Measurements from ENCODE around the gene OR5B2. TPM values are rescaled to one million over a fixed set of nuclear protein-coding genes. Genes with fewer than 3 reads are reported as not detected.

The OR5B2 gene
- total RNA-seq, 1 experiment from 2014 or later = not detected

- TF ChIP-seq ATF3 (CRISPR knock-in tag; conservative IDR thresholded peaks at IDR 0.05) (no peak), FOXP1 (CRISPR knock-in tag; IDR thresholded peaks at IDR 0.05; ENCODE audit: borderline replicate concordance) (no peak), NFE2L1 (CRISPR knock-in tag; IDR thresholded peaks at IDR 0.05) (no peak), ZNF232 (CRISPR knock-in tag; IDR thresholded peaks at IDR 0.05) (no peak), ATF1 (CRISPR knock-in tag; IDR thresholded peaks at IDR 0.05) (no peak), ELF4 (CRISPR knock-in tag; IDR thresholded peaks at IDR 0.05; ENCODE audit: low read depth) (no peak)
Measured at GRCh38 chr11:58451585-58451984, 23.7 kb upstream of the OR5B2 start (continued).

- no peak for ATAC-seq
- no peak overlapping the region for H3K4me3 Mint-ChIP-seq
- H3K9me3 Mint-ChIP-seq = peaks cover 47% of the 10 kb centered on the region
- H3K27ac Mint-ChIP-seq = no peak overlapping the region
- ChIA-PET CTCF (no interaction called here), POLR2A (no interaction called here)
- DNase-seq (ENCODE audit: low spot score) = no peak
- no peaks in the 10 kb centered on the region for H3K4me1 Mint-ChIP-seq
- H3K27me3 Mint-ChIP-seq (ENCODE audit: low read depth) = no peaks in the 10 kb centered on the region
- TF ChIP-seq PRDM15 (CRISPR knock-in tag; IDR thresholded peaks at IDR 0.05) (no peak), NR1H2 (CRISPR knock-in tag; IDR thresholded peaks at IDR 0.05) (no peak), RELA (CRISPR knock-in tag; IDR thresholded peaks at IDR 0.05; ENCODE audit: borderline replicate concordance) (no peak), TEAD4 (CRISPR knock-in tag; IDR thresholded peaks at IDR 0.05) (no peak), OVOL2 (CRISPR knock-in tag; IDR thresholded peaks at IDR 0.05; ENCODE audit: borderline replicate concordance) (no peak), GRHL2 (CRISPR knock-in tag; IDR thresholded peaks at IDR 0.05; ENCODE audit: insufficient replicate concordance, severe bottlenecking) (no peak), HMGA2 (CRISPR knock-in tag; IDR thresholded peaks at IDR 0.05) (no peak), ZNF138 (CRISPR knock-in tag; conservative IDR thresholded peaks at IDR 0.05) (no peak), SOX15 (CRISPR knock-in tag; IDR thresholded peaks at IDR 0.05) (no peak), ZNF425 (CRISPR knock-in tag; conservative IDR thresholded peaks at IDR 0.05) (no peak), ATF1 (CRISPR knock-in tag; IDR thresholded peaks at IDR 0.05) (no peak), CREB1 (CRISPR knock-in tag; IDR thresholded peaks at IDR 0.05) (no peak), NFATC4 (CRISPR knock-in tag; IDR thresholded peaks at IDR 0.05) (no peak), USF2 (CRISPR knock-in tag; IDR thresholded peaks at IDR 0.05) (no peak), FOXP1 (CRISPR knock-in tag; IDR thresholded peaks at IDR 0.05; ENCODE audit: borderline replicate concordance) (no peak), CDX4 (CRISPR knock-in tag; IDR thresholded peaks at IDR 0.05; ENCODE audit: borderline replicate concordance) (no peak)
- peaks cover 7% of the 10 kb centered on the region; the same call in 1 of the 2 replicates for H3K36me3 Mint-ChIP-seq
Measured at GRCh38 chr11:58446294-58446693, 18.4 kb upstream of the OR5B2 start.

Data from WTC11 (cell line).